Non-pigmented ciliary epithelial cell (primary cell): ENCODE data around the gene FOXS1.
A peak's percentile ranks its signal among the peaks of the same experiment; 100 is the strongest.
"Not testable (repeated sequence)": the region's sequence is repeated elsewhere in the genome, so short reads cannot be mapped to it uniquely, and the experiment has no call there.

Experiments used
- DNase-seq: peaks from one replicate; pipeline ENCODE4 v3.0.0-alpha.2; 2010; ENCODE audit warnings: low read depth

FOXS1 gene

DNA sequence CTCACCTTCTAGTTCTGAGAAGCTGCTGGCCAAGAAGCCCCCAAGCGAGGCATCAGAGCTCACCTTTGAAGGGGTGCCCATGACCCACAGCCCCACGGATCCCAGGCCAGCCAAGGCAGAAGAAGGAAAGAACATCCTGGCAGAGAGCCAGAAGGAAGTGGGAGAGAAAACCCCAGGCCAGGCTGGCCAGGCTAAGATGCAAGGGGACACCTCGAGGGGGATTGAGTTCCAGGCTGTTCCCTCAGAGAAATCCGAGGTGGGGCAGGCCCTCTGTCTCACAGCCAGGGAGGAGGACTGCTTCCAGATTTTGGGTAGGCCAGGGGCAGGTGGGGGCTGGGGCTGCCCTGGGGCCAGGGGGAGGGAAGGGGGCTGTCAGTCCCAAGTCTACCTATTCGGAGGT, 24.0 kb downstream of the FOXS1 start:
- no peak for DNase-seq

GRCh38 chr20:31820228-31820627, 25.2 kb downstream of the FOXS1 start:
- DNase-seq = no peak

DNA sequence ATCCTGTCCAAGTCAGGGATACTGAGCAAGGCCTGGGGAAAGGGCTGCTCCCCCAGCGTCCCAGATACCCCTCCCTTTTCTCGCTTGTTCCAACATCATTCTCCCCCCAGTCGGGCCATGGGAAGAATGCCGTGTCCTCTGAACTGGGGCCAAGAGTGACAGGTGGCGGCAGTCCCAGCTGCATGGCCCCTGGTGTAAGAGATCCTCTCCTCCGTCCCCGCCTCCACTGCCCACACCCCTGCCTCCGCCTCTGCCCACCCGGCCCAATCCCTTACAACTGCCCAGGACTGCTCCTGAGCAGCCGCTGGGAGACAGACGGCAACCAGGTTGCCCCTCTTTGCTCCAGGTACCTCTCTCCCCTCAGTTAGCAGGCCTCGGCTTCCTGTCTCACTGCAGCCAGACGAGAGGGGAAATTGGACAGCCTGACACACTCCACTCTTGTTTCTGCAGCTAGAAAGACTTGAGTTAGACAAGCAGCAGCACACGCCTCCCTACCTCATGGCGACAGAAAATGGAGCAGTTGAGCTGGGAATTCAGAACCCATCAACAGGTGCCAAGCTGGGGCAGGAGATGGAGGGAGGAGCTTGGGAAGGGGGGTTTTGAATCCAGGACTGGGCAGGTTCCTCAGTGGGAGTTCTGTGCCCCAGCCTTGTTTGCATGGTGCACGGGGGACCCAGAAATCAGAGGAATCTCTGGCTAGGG, 26.2 kb downstream of the FOXS1 start, which contains the start of gene MYLK2:
MYLK2 (plus strand) TSS at position 274 of the 702 bp plus-strand sequence; CDS start at position 499, 225 bp downstream.
- DNase-seq = no peak

GRCh38 chr20:31818376-31818908, 27.0 kb downstream of the FOXS1 start:
- DNase-seq = no peak

DNA sequence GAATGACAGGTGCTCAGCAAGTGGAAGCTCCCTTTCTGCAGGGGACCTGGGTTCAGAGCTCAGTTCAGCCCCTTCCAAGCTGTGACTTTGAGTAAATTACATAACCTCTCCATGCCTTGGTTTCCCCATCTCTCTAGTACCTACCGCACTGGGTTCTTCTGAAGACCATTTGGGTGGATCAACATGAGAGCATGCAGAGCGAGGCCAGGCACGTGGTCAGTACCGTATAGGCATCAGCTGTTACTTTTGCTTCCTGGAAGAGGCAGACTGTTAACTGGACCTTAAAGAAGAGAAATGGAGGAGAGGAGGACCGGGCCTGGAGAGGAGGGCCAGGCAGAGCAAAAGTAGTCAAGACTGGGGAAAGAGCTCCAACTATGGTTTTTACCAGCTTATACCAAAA, 27.9 kb downstream of the FOXS1 start:
- DNase-seq = no peak

GRCh38 chr20:31816221-31816620, 29.2 kb downstream of the FOXS1 start:
- no peak for DNase-seq

- no peak for DNase-seq
Measured at GRCh38 chr20:31815408-31816188, 29.8 kb downstream of the FOXS1 start.

DNA sequence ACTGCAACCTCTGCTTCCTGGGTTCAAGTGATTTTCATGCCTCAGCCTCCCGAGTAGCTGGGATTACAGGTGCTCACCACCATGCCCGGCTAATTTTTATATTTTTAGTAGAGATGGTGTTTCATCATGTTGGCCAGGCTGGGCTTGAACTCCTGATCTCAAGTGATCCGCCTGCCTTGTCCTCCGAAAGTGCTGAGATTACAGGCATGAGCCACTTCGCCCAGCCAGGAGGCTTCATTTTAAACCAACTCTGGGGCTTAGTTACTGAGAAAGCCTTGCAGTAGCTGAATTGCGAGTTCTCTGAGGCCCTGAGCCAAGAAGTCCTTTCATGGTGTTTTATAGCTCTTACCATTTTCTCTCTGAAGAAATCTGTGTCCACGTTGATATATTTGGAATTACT, 31.3 kb downstream of the FOXS1 start:
- not testable (repeated sequence) for DNase-seq

- no peak for DNase-seq
Measured at GRCh38 chr20:31813611-31814010, 31.8 kb downstream of the FOXS1 start.

DNA sequence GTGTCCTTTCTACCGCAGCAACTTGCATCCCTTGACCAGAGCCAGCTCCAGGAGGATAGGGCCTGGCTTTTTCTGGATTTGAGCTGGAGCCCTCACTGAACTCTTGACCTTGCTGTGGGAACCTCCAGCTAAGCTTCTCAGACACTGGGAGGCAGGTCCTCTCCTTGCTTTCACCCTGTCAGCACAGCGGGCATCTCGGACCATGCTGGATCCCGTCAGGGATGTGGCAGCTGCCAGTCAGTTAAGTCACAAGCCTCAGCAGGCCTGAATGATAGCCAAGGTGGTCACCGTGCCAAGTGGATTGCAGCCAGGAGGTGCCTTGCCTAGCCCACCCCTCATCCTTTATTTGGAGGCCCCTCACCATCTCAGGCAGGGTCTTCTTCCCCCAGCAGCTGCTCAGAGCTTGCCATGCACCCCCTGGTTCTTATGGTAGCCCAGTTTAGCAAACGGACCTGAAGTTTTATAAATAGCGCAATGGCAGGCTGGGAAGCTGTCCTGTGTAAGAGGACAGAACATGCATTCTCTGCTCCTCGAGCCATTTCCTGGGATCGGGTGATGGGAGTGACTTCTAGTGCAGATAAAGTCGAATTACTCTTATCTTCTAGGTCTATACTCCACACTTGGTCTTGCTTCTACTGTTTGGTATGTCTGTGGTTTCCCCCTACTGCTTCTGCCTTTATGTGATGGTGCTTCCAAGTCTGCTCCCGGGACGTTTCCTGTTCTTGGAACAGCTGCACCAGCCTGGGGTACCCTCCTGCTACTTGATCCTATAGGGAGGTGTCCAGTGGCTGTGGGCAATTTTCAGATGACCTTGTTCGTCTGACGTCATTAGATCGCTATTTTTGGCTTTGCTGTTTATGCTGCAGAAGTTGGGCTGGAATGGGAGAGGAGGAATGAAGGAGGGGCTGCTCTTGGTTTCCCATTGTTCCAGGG, 33.3 kb downstream of the FOXS1 start:
- DNase-seq = peak; percentile 48

DNA sequence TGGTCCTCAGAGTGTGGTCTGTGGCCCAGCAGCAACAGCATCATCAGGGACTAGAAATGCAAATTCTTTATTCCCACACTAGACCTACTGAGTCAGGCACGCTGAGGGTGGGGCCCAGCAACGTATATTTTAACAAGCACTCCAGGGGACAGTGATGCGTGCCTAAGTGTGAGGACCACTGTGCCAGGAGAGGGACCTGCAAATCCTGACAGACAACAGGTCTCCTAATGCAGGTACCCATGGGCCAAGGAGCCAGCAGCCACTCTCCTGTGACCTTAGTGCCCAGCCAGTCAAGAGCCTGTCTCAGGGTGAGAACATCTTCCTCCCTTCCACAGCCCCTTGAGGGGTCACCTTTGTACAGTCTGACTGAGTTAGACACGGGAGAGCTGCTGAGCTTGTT, 34.2 kb downstream of the FOXS1 start:
- no peak for DNase-seq

GRCh38 chr20:31809661-31810060, 35.7 kb downstream of the FOXS1 start:
- no peak for DNase-seq

- DNase-seq = no peak
Measured at GRCh38 chr20:31808481-31808880, 36.9 kb downstream of the FOXS1 start.

DNA sequence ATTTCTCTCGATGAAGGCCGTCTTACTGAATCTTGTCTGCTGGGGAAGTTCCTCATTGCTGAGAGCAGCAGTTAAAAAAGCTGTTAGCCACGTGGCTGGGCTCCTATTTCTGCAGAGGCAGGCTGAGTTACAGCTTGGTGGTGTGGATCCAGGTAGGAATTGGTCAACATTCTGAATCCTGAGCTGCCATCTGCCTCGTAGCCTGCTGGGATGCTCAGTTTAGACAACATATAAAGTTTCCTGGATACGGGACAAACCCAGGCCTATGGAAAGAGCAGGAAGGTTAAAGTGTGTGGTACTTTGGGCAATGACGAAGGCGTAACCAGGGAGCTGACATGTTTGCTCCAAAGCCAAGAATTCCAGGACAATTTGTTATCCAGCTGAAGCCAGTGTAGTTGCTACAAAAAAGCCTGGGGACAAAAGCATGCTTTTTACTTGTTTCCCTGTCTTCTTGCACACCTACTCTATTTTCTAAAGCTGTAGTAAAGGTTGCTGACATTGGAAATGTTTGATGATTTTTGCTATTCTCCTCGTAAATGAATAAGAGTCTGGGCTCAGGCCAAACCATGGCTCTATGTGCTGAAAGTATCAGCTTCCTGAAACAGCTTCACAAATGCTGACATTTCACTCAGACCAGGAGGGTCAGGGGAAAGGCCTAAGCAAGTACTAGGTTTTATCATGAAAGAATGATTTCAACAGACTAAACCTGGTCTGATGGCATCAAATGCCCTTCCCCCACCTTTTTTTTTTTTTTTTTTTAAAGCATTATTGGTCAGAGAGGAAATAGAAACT, 38.6 kb downstream of the FOXS1 start:
- DNase-seq = no peak

- DNase-seq = no peak
Measured at GRCh38 chr20:31803552-31804291, 41.7 kb downstream of the FOXS1 start.

- DNase-seq = no peak
Measured at GRCh38 chr20:31801508-31801907, 43.9 kb downstream of the FOXS1 start.

GRCh38 chr20:31797364-31797763, 48.0 kb downstream of the FOXS1 start:
- DNase-seq = no peak
